Caco-2 (cell line): ENCODE data around the gene B4GALNT2. TPM values are rescaled to one million over a fixed set of nuclear protein-coding genes. Genes with fewer than 3 reads are reported as not detected.

Experiments used
- BruUV-seq: library from RNA; stranded (reverse); fragments of 400-500 nt; replicated peaks from 2 replicates; lab custom pipeline; 2021; lab: Mats Ljungman, UMichigan
- CTCF ChIA-PET: fragments of 300-600 bp; sonication (Branson Sonifier 250); formaldehyde crosslinking; loops from one replicate; lab custom pipeline; 2022; ENCODE audit warnings: antibody characterized with exemption; lab: Charles Lee
- POLR2A ChIA-PET: fragments of 300-600 bp; sonication (Branson Sonifier 250); formaldehyde crosslinking; loops from one replicate; lab custom pipeline; 2022; ENCODE audit warnings: antibody characterized with exemption; lab: Charles Lee
- DNase-seq, 2 experiments: peaks; one replicate each; pipeline versions ENCODE4 v3.0.0 to v3.0.0-alpha.2; 2020 to 2022
- H3K27me3 ChIP-seq: replicated peaks from 2 replicates; pipeline ENCODE4 v1.6.0; 2011; ENCODE audit warnings: low read length; ENCODE audit not compliant: control insufficient read depth, insufficient read depth
- H3K36me3 ChIP-seq: 2 replicates; pipeline ENCODE4 v1.5.1; 2011; ENCODE audit warnings: low read length; ENCODE audit not compliant: control insufficient read depth, insufficient read depth
- H3K4me1 ChIP-seq: fragments of 250-450 bp; sonication (Bioruptor Pico); 2 replicates; pipeline ENCODE4 v1.5.1; 2020; ENCODE audit warnings: mild to moderate bottlenecking
- H3K4me3 ChIP-seq: 2 replicates; pipeline ENCODE4 v1.5.1; 2011; ENCODE audit warnings: low read depth, mild to moderate bottlenecking, control low read depth, low read length
- H3K9me3 ChIP-seq: fragments of 250-450 bp; sonication (Bioruptor Pico); 2 replicates; pipeline ENCODE4 v1.5.1; 2020; ENCODE audit warnings: mild to moderate bottlenecking, moderate library complexity
- H3K27ac Mint-ChIP-seq: one replicate; pipeline ENCODE4 v1.8.0; 2022; ENCODE audit warnings: mixed read lengths; ENCODE audit not compliant: unreplicated experiment
- H3K27me3 Mint-ChIP-seq: one replicate; pipeline ENCODE4 v1.8.0; 2022; ENCODE audit warnings: mixed read lengths; ENCODE audit not compliant: insufficient read depth, unreplicated experiment
- H3K36me3 Mint-ChIP-seq: one replicate; pipeline ENCODE4 v1.8.0; 2022; ENCODE audit warnings: mild to moderate bottlenecking, mixed read lengths; ENCODE audit not compliant: insufficient read depth, unreplicated experiment
- H3K4me1 Mint-ChIP-seq: one replicate; pipeline ENCODE4 v1.8.0; 2022; ENCODE audit warnings: low read depth, mixed read lengths; ENCODE audit not compliant: unreplicated experiment
- H3K4me3 Mint-ChIP-seq: one replicate; pipeline ENCODE4 v1.8.0; 2022; ENCODE audit warnings: mild to moderate bottlenecking, moderate library complexity, mixed read lengths; ENCODE audit not compliant: unreplicated experiment
- H3K9me3 Mint-ChIP-seq: one replicate; pipeline ENCODE4 v1.8.0; 2022; ENCODE audit warnings: mixed read lengths; ENCODE audit not compliant: unreplicated experiment
- intact Hi-C: fragments of 100-400 bp; cut with micrococcal nuclease; formaldehyde crosslinking; loops from one replicate; pipeline ENCODE4 v1.10.0; 2022; ENCODE audit not compliant: unreplicated experiment
- total RNA-seq: library from RNA; stranded (reverse); gene quantifications from 2 replicates; pipeline ENCODE4 v1.2.3, GENCODE V29; 2022
- TF ChIP-seq, protein P1 (sequence below), 2 experiments: fragments of 200-600 bp in 1 of 2; IDR thresholded peaks; 1 replicate in 1 of 2; 2 replicates in 1 of 2; pipeline versions ENCODE4 v1.5.1 to v1.8.0; 2011 to 2022; ENCODE audit warnings: antibody characterized with exemption in 1 of 2, control low read depth in 1 of 2, inconsistent platforms in 1 of 2, low read depth in 1 of 2, low read length in 1 of 2, mild to moderate bottlenecking in 1 of 2, moderate library complexity in 1 of 2; ENCODE audit not compliant: insufficient read depth in 1 of 2, severe bottlenecking in 1 of 2, unreplicated experiment in 1 of 2

B4GALNT2 gene
- total RNA-seq, 1 experiment from 2014 or later, result 1.3 TPM

- Mint-ChIP-seq H3K36me3 (peaks cover 11% of the 10 kb centered on the region), H3K27me3 (no peaks in the 10 kb centered on the region), H3K4me3 (no peak overlapping the region), H3K4me1 (peaks cover 29% of the 10 kb centered on the region), H3K27ac (no peak overlapping the region), H3K9me3 (peaks cover 2% of the 10 kb centered on the region)
- intact Hi-C loops, result no loop called here
- BruUV-seq, result no TSS peak
- Histone ChIP-seq H3K9me3 (peaks cover 4% of the 10 kb centered on the region; the same call in 1 of the 2 replicates), H3K4me3 (no peak overlapping the region), H3K27me3 (no peaks in the 10 kb centered on the region), H3K36me3 (no peaks in the 10 kb centered on the region), H3K4me1 (peaks cover 37% of the 10 kb centered on the region)
- ChIA-PET POLR2A (no interaction called here), CTCF (no interaction called here)
- peak in 1 of 2 experiments; percentile 11 for DNase-seq
- TF ChIP-seq, protein P1, sequence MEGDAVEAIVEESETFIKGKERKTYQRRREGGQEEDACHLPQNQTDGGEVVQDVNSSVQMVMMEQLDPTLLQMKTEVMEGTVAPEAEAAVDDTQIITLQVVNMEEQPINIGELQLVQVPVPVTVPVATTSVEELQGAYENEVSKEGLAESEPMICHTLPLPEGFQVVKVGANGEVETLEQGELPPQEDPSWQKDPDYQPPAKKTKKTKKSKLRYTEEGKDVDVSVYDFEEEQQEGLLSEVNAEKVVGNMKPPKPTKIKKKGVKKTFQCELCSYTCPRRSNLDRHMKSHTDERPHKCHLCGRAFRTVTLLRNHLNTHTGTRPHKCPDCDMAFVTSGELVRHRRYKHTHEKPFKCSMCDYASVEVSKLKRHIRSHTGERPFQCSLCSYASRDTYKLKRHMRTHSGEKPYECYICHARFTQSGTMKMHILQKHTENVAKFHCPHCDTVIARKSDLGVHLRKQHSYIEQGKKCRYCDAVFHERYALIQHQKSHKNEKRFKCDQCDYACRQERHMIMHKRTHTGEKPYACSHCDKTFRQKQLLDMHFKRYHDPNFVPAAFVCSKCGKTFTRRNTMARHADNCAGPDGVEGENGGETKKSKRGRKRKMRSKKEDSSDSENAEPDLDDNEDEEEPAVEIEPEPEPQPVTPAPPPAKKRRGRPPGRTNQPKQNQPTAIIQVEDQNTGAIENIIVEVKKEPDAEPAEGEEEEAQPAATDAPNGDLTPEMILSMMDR (IDR thresholded peaks at IDR 0.05; ENCODE audit: insufficient read depth in 1 of 2, low read depth in 1 of 2, low read length in 1 of 2, severe bottlenecking in 1 of 2, unreplicated experiment in 1 of 2), result no peak
These were observed 22.1 kb upstream of the B4GALNT2 start for GRCh38 chr17:49110509-49110908.

GRCh38 chr17:49111934-49112333 lies 20.6 kb upstream of the B4GALNT2 start:
- Mint-ChIP-seq H3K4me1 (peaks cover 15% of the 10 kb centered on the region), H3K4me3 (no peak overlapping the region), H3K9me3 (peaks cover 10% of the 10 kb centered on the region), H3K27ac (no peak overlapping the region), H3K27me3 (no peaks in the 10 kb centered on the region), H3K36me3 (peaks cover 2% of the 10 kb centered on the region)
- no peaks in the 10 kb centered on the region for H3K36me3 ChIP-seq
- H3K4me3 ChIP-seq, result no peak overlapping the region
- no peaks in the 10 kb centered on the region for H3K27me3 ChIP-seq
- ChIA-PET POLR2A (no interaction called here), CTCF (no interaction called here)
- no peak for DNase-seq
- no TSS peak for BruUV-seq
- H3K9me3 ChIP-seq, result peaks cover 4% of the 10 kb centered on the region
- intact Hi-C loops, result no loop called here
- H3K4me1 ChIP-seq, result peaks cover 24% of the 10 kb centered on the region
- TF ChIP-seq, protein P1 (IDR thresholded peaks at IDR 0.05; ENCODE audit: insufficient read depth in 1 of 2, low read depth in 1 of 2, low read length in 1 of 2, severe bottlenecking in 1 of 2, unreplicated experiment in 1 of 2), result no peak

GRCh38 chr17:49112936-49113335 lies 19.6 kb upstream of the B4GALNT2 start:
- Mint-ChIP-seq H3K36me3 (no peaks in the 10 kb centered on the region), H3K27me3 (no peaks in the 10 kb centered on the region), H3K4me1 (peaks cover 8% of the 10 kb centered on the region), H3K9me3 (peaks cover 10% of the 10 kb centered on the region), H3K27ac (no peak overlapping the region), H3K4me3 (no peak overlapping the region)
- TF ChIP-seq, protein P1 (IDR thresholded peaks at IDR 0.05; ENCODE audit: insufficient read depth in 1 of 2, low read depth in 1 of 2, low read length in 1 of 2, severe bottlenecking in 1 of 2, unreplicated experiment in 1 of 2), result no peak
- Histone ChIP-seq H3K4me1 (peaks cover 18% of the 10 kb centered on the region), H3K9me3 (peaks cover 4% of the 10 kb centered on the region), H3K27me3 (no peaks in the 10 kb centered on the region), H3K36me3 (no peaks in the 10 kb centered on the region), H3K4me3 (no peak overlapping the region)
- no peak for DNase-seq
- no TSS peak for BruUV-seq
- ChIA-PET CTCF (no interaction called here), POLR2A (no interaction called here)
- intact Hi-C loops, result no loop called here
